Stimulated activated memory B cell treated with anti-CD40 and anti-IgM and Interleukin-4, amounts not matched to agents 10 μg/mL and 1 μg/mL and 100 μg/mL, for 72 hours (primary cell): ENCODE data around the gene CYP3A7.
"Not testable (repeated sequence)": the region's sequence is repeated elsewhere in the genome, so short reads cannot be mapped to it uniquely, and the experiment has no call there.

Source experiments
- ATAC-seq: fragments of 150-1000 bp; cut with Tn5 transposase; 2 replicates; pipeline ENCODE4 v1.10.0; 2021
- H3K27ac Mint-ChIP-seq: one replicate; pipeline ENCODE4 v1.8.0; 2022; ENCODE audit warnings: mild to moderate bottlenecking, mixed read lengths
- H3K27me3 Mint-ChIP-seq: one replicate; pipeline ENCODE4 v1.8.0; 2022; ENCODE audit warnings: mixed read lengths
- H3K36me3 Mint-ChIP-seq: one replicate; pipeline ENCODE4 v1.8.0; 2022; ENCODE audit warnings: mixed read lengths
- H3K4me1 Mint-ChIP-seq: one replicate; pipeline ENCODE4 v1.8.0; 2022; ENCODE audit warnings: mixed read lengths
- H3K4me3 Mint-ChIP-seq: one replicate; pipeline ENCODE4 v1.8.0; 2022; ENCODE audit warnings: mild to moderate bottlenecking, moderate library complexity, mixed read lengths
- H3K9me3 Mint-ChIP-seq: one replicate; pipeline ENCODE4 v1.8.0; 2022; ENCODE audit warnings: mixed read lengths

Gene CYP3A7

DNA sequence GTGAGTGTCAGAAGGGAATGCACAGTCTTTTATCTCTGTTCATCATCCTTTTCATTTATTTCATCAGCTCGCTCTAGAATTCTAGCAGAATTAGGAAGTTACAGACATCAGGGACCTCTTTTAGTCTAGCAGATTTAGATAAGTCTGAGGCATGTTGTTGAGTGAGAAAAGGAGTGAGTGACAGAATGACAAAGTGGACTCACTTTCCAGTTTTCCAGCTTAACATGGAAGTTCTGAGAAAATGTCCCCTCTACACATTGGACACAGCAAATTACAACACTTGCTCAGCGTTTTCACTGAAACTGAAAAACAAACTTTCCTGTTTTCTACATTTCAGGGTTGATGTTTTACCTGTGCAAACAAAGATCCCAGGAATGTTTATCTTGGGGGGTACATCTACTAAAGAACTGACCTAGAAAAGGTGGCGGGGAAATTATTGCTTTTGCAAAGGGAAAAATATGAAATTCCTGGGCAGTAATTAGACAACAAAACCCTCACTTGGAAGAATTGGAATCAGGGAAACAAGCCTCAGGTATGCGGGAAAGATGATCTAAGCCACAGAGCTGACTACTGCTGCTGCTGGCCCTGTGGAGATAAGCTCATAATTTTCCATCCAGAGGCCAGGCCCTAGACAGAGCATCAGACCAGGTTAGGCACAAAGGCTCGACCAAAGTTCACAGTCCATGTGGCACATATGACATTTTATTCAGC lies 40.6 kb downstream of the CYP3A7 start:
- ATAC-seq: no peak
- Mint-ChIP-seq H3K9me3 (peaks cover 8% of the 10 kb centered on the region), H3K27me3 (no peaks in the 10 kb centered on the region), H3K36me3 (peaks cover 6% of the 10 kb centered on the region), H3K27ac (no peak overlapping the region), H3K4me1 (no peaks in the 10 kb centered on the region), H3K4me3 (no peak overlapping the region)

DNA sequence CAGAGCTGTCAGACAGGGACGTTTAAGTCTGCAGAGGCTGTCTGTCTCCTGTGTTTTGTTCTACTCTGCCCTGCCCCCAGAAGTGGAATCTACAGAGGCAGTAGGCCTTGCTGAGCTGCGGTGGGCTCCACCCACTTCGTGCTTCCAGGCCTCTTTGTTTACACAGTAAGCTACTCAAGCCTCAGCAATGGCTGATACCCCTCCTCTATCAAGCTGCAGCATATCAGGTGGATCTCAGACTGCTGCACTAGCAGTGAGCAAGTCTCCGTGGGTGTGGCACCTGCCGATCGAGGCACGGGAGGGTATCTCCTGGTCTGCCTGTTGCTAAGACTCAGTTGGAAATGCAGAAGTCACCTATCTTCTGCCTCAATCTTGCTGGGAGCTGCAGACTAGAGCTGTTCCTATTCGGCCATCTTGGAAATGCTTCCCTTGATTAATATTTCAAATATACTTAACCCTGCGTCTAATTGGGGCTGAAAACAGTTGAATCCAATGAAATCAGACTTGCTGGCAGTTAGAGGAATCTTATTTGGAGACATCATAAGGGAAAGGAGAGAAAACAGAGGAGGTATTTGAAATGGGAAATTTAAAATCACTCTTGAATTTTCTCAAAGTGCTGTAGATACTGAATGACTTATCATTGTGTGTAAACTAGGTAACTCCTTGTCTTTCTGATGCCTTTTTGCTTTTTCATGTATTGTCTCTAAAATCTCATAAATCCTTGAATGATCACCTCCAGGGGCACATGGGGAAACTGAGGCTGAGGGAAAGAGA lies 41.4 kb downstream of the CYP3A7 start:
- Mint-ChIP-seq H3K27ac (no peak overlapping the region), H3K36me3 (peaks cover 11% of the 10 kb centered on the region), H3K9me3 (peaks cover 10% of the 10 kb centered on the region), H3K4me1 (no peaks in the 10 kb centered on the region), H3K27me3 (no peaks in the 10 kb centered on the region), H3K4me3 (no peak overlapping the region)
- no peak for ATAC-seq

DNA sequence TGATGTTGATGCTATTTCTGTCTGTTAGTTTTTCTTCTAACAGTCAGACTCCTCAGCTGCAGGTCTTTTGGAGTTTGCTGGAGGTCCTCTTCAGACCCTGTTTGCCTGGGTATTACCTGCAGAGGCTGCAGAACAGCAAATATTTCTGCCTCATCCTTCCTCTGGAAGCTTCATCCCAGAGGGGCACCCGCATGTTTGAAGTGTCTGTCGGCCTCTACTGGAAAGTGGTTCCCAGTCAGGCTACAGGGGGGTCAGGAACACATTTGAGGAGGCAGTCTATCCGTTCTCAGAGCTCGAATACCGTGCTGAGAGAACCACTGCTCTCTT lies 41.9 kb downstream of the CYP3A7 start:
- no peak overlapping the region for H3K4me3 Mint-ChIP-seq
- no peak for ATAC-seq
- no peak overlapping the region for H3K27ac Mint-ChIP-seq
- no peaks in the 10 kb centered on the region for H3K4me1 Mint-ChIP-seq
- no peaks in the 10 kb centered on the region for H3K27me3 Mint-ChIP-seq
- peaks cover 12% of the 10 kb centered on the region for H3K9me3 Mint-ChIP-seq
- peaks cover 12% of the 10 kb centered on the region for H3K36me3 Mint-ChIP-seq

DNA sequence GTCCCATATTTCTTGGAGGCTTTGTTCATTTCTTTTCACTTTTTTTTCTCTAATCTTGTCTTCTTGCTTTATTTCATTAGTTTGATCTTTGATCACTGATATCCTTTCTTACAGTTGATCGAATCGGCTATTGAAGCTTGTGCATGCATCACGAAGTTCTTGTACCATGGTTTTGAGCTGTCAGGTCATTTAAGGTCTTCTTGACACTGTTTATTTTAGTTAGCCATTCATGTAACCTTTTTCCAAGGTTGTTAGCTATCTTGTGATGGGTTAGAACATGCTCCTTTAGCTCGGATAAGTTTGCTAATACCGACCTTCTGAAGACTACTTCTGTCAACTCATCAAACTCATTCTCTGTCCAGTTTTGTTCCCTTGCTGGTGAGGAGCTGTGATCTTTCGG lies 42.4 kb downstream of the CYP3A7 start:
- H3K27me3 Mint-ChIP-seq, H3K27ac Mint-ChIP-seq, ATAC-seq, H3K4me1 Mint-ChIP-seq, H3K4me3 Mint-ChIP-seq: not testable (repeated sequence)
- Mint-ChIP-seq H3K9me3 (peaks cover 12% of the 10 kb centered on the region), H3K36me3 (peaks cover 12% of the 10 kb centered on the region)

DNA sequence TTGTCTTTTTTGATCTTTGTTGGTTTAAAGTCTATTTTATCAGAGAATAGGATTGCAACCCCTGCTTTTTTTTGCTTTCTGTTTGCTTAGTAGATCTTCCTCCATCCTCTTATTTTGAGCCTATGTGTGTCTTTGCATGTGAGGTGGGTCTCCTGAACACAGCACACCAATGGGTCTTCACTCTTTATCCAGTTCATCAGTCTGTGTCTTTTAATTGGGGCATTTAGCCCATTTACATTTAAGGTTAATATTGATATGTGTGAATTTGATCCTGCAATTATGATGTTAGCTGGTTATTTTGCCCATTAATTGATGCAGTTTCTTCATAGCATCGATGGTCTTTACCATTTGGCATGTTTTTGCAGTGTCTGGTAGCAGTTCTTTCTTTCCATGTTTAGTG lies 43.3 kb downstream of the CYP3A7 start:
- H3K27ac Mint-ChIP-seq, H3K4me1 Mint-ChIP-seq, H3K4me3 Mint-ChIP-seq, H3K27me3 Mint-ChIP-seq, ATAC-seq: not testable (repeated sequence)
- peaks cover 17% of the 10 kb centered on the region for H3K36me3 Mint-ChIP-seq
- peaks cover 15% of the 10 kb centered on the region for H3K9me3 Mint-ChIP-seq

DNA sequence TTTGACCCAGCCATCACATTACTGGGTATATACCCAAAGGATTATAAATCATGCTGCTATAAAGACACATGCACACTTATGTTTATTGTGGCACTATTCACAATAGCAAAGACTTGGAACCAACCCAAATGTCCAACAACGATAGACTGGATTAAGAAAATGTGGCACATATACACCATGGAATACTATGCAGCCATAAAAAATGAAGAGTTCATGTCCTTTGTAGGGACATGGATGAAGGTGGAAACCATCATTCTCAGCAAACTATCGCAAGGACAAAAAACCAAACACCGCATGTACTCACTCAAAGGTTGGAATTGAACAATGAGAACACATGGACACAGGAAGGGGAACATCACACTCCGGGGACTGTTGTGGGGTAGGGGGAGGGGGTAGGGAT lies 44.1 kb downstream of the CYP3A7 start:
- peaks cover 19% of the 10 kb centered on the region for H3K36me3 Mint-ChIP-seq
- ATAC-seq: not testable (repeated sequence)

DNA sequence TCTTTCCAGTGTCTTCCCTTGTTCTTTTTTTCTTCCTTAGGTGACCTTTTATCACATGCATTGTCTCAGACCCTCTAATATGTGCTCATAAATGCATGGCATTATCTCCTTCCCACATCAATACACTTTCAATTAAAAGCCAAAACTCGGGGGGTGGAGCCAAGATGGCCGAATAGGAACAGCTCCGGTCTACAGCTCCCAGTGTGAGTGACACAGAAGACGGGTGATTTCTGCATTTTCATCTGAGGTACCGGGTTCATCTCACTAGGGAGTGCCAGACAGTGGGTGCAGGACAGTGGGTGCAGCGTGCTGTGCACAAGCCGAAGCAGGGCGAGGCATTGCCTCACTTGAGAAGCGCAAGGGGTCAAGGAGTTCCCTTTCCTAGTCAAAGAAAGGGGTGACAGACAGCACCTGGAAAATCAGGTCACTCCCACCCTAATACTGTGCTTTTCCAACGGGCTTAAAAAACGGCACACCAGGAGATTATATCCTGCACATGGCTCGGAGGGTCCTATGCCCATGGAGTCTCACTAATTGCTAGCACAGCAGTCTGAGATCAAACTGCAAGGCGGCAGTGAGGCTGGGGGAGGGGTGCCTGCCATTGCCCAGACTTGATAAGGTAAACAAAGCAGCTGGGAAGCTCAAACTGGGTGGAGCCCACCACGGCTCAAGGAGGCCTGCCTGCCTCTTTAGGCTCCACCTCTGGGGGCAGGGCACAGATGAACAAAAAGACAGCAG lies 49.0 kb downstream of the CYP3A7 start:
- H3K27ac Mint-ChIP-seq: not testable (repeated sequence)

More for the DNA sequence above, 44.1 kb downstream of the CYP3A7 start:
- H3K27me3 Mint-ChIP-seq, H3K27ac Mint-ChIP-seq, H3K4me1 Mint-ChIP-seq, H3K4me3 Mint-ChIP-seq: not testable (repeated sequence)
- H3K9me3 Mint-ChIP-seq: peaks cover 15% of the 10 kb centered on the region

DNA sequence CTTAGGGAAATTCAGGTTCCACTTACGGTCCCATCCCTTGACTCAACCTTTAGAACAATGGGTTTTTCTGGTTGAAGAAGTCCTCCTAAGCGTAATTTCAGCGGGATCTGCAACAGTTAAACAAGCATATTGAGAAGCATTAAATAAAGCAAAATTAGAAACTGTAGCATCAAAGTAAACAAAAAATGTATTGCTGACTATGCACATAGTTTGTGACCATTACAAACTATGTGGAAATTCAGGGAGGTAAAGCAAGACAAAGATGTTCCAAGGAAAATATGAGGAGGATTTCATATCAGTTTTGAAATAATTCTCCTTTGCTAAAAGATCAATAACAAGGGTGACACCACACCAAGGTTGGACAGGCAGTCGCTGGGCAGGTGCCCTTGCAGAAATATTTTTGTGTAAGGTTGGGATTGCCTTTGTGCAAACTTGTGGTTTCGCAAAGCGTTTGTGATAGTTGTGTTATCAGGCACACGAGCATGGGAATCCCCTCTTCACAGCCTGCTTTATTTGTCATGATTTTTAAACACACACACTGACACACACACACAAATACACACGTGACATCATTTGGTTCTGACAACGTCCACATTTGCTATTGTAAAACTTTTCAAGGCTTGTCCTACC lies 49.8 kb downstream of the CYP3A7 start:
- Mint-ChIP-seq H3K4me1 (no peaks in the 10 kb centered on the region), H3K36me3 (peaks cover 41% of the 10 kb centered on the region), H3K9me3 (peaks cover 10% of the 10 kb centered on the region), H3K27ac (no peak overlapping the region), H3K27me3 (no peaks in the 10 kb centered on the region), H3K4me3 (no peak overlapping the region)
- ATAC-seq: no peak

More for the DNA sequence above, 49.0 kb downstream of the CYP3A7 start:
- not testable (repeated sequence) for ATAC-seq, H3K4me3 Mint-ChIP-seq, H3K9me3 Mint-ChIP-seq, H3K27me3 Mint-ChIP-seq, H3K4me1 Mint-ChIP-seq
- peaks cover 41% of the 10 kb centered on the region for H3K36me3 Mint-ChIP-seq

DNA sequence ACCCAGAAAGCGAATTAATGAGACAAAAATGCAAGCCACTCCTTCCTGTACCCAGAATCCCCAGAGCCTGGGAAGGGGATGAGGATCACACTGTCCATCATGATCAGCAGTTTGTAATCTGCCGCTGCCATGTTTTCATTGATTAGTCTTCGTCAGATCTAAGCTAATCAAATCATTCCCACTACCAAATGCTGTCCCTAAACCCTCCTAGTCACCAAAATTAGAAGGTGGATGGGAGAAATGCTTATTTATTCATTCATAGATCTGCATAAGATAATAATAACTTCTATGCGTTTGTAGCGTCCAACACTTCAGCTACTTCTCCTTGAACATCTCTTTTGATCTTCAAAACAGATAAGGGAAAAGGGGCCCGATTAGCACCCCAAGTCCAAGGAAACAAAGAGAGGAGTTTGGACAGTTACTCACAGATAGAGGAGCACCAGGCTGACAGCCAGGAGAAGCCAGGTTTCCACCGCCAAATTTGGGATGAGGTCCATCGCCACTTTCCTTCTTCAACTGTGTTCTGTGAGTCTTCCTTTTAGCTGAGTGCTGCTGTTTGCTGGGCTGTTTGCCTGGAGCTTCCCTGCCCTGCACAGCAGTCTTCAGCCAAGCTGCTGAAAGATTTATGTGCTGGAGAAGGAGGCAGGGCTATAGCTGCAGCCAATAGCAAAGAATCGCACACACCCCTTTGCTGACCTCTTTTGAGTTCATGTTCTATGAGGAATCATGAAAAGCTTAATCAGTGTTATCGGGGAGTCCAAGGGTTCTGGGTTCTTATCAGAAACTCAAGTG lies 55.4 kb downstream of the CYP3A7 start, which contains the start of gene CYP3A5:
TSS of gene CYP3A5 (minus strand) at position 597 of the 792 bp plus-strand sequence. CDS start at position 497, 100 bp downstream.
- peaks cover 3% of the 10 kb centered on the region for H3K9me3 Mint-ChIP-seq
- H3K4me1 Mint-ChIP-seq: peaks cover 6% of the 10 kb centered on the region
- no peak for ATAC-seq
- no peaks in the 10 kb centered on the region for H3K27me3 Mint-ChIP-seq
- H3K4me3 Mint-ChIP-seq: no peak within 1 kb of the TSS
- H3K27ac Mint-ChIP-seq: no peak within 1 kb of the TSS
- peaks cover 32% of the 10 kb centered on the region for H3K36me3 Mint-ChIP-seq

DNA sequence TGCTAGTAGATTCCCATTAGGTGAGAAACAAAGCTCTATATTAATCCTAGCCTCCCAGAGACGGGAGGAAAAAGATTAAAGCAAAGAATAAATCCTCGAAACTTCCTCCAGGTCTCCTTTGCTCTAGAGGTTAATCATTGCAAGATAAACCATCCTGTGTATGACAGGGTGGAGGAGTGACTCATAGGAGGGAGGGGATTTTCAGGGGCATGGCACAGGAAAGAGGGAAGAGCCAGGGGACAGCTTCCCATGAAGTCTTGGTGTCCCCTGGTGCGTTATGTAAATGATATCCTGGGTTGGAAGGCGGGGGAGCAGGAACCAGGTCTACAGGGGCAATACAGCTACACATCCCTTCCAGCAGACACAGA lies 56.0 kb downstream of the CYP3A7 start:
- Mint-ChIP-seq H3K4me3 (no peak overlapping the region), H3K27ac (no peak overlapping the region)
- no peak for ATAC-seq

DNA sequence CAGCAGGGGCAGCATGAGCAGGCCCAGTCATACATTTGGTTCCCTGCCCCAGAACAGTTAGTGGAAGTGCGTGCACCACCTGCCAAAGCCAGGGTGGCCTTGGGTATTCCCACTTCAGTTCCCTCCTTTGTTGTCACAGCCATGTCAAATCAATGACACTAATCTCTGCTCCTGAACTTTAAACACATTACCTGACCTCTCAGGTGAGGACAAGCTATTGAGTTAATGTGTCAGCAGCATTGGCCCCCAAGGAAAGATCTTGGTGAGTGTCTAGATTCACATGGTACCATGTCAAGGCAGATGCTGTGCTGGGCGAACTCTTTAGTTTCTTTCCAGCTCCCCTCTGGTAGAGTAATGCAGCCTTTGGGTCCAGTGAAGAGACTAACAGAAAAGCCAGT lies 57.3 kb downstream of the CYP3A7 start:
- H3K4me3 Mint-ChIP-seq: no peak overlapping the region
- H3K36me3 Mint-ChIP-seq: peaks cover 22% of the 10 kb centered on the region
- no peak overlapping the region for H3K27ac Mint-ChIP-seq
- no peak for ATAC-seq
- H3K27me3 Mint-ChIP-seq: no peaks in the 10 kb centered on the region
- peaks cover 6% of the 10 kb centered on the region for H3K4me1 Mint-ChIP-seq
- H3K9me3 Mint-ChIP-seq: no peaks in the 10 kb centered on the region

More for the DNA sequence above, 56.0 kb downstream of the CYP3A7 start:
- Mint-ChIP-seq H3K9me3 (peaks cover 3% of the 10 kb centered on the region), H3K4me1 (peaks cover 6% of the 10 kb centered on the region), H3K27me3 (no peaks in the 10 kb centered on the region), H3K36me3 (peaks cover 32% of the 10 kb centered on the region)

DNA sequence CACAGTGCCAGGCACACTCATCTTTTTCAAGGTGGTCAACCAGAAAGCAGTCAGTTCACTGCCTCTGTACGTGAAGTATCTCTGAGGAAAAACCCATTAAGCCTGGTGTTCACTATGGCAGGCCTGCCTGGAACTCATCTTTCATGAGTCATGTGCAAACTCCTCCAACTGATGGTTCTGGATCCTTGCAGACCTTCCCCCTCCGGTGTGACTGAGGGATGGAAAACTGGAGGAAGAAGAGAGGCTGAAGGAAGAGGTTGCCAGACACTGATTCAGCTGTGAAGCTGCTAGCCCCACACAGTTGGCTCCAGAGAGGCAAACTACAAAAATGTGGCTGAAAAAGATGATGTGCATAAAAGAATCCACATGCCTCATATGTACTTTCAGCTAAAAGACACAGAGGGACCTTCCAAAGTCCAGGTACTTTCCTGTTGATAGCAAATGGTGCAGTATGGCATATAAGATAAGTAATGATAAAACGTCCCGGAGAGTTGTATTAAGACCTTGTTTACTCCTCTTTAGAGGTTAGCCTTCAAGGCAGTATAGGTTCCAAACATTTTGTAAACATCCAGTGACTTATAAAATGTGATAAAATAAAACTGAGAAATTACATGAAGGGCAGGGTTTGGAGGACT lies 57.9 kb downstream of the CYP3A7 start:
- no peaks in the 10 kb centered on the region for H3K9me3 Mint-ChIP-seq
- peaks cover 6% of the 10 kb centered on the region for H3K4me1 Mint-ChIP-seq
- no peaks in the 10 kb centered on the region for H3K27me3 Mint-ChIP-seq
- no peak for ATAC-seq
- H3K27ac Mint-ChIP-seq: no peak overlapping the region
- peaks cover 17% of the 10 kb centered on the region for H3K36me3 Mint-ChIP-seq
- no peak overlapping the region for H3K4me3 Mint-ChIP-seq

DNA sequence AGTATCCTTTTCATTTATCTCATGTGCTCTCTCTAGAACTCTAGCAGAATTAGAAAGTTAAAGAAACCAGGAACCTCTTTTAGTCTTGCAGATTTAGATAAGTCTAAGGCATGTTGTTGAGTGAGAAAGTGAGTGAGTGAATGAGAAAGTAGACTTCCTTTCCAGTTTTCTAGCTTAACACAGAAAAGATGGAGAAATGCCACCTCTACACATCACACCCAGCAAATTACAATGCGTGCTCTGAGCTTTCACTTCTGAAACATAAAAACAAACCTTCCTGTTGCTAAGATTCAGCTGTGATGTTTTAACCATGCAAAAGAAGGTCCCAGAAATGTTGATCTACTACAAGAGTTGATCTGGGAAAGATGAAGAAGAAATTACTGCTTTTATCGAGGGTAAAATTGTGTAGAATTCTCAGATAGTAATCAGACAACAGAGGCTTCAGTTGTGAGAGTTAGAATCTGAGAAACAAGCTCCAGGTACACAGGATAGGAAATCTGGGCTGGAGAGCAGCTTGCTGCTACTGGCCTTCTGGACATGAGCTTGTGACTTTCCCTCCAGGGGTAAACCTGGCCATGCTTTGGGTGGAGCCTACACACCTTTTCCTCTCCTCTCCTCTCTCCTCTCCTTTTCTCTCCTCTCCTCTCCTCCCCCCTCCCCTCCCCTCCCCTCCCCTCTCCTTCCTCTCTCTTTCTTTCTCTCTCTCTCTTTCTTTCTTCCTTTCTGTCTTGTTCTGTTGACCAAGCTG lies 59.8 kb downstream of the CYP3A7 start:
- H3K9me3 Mint-ChIP-seq: no peaks in the 10 kb centered on the region
- H3K27me3 Mint-ChIP-seq: no peaks in the 10 kb centered on the region
- H3K4me1 Mint-ChIP-seq: peaks cover 6% of the 10 kb centered on the region
- peaks cover 12% of the 10 kb centered on the region for H3K36me3 Mint-ChIP-seq
- H3K4me3 Mint-ChIP-seq: no peak overlapping the region
- no peak overlapping the region for H3K27ac Mint-ChIP-seq
- ATAC-seq: no peak

DNA sequence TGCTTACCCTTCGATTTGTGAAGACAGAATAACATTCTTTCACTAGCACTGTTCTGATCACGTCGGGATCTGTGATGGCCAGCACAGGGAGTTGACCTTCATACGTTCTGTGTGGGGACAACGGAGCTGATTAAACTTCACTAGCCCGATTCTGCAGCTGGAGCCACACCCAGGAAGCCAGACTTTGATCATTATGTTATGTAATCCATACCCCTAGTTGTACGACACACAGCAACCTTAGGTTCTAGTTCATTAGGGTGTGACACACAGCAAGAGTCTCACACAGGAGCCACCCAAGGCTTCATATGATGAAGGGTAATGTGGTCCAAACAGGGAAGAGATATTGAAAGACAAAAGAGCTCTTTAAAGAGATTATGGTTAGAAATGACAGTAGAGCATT lies 62.4 kb downstream of the CYP3A7 start:
- H3K9me3 Mint-ChIP-seq: no peaks in the 10 kb centered on the region
- no peaks in the 10 kb centered on the region for H3K27me3 Mint-ChIP-seq
- peaks cover 6% of the 10 kb centered on the region for H3K4me1 Mint-ChIP-seq
- H3K36me3 Mint-ChIP-seq: peaks cover 21% of the 10 kb centered on the region
- no peak overlapping the region for H3K4me3 Mint-ChIP-seq
- H3K27ac Mint-ChIP-seq: no peak overlapping the region
- ATAC-seq: no peak
